Aortic smooth muscle cell (primary cell): ENCODE results near the gene OR7G3. TPM values are rescaled to one million over a fixed set of nuclear protein-coding genes. Genes with fewer than 3 reads are reported as not detected.

Experiments used
- total RNA-seq: library from RNA; depleted of rRNA; stranded (reverse); fragments of >200 nt; gene quantifications from 2 replicates; pipeline ENCODE4 v1.2.3, GENCODE V29; 2014

OR7G3 gene
- total RNA-seq, result not detected in 2 replicates

DNA sequence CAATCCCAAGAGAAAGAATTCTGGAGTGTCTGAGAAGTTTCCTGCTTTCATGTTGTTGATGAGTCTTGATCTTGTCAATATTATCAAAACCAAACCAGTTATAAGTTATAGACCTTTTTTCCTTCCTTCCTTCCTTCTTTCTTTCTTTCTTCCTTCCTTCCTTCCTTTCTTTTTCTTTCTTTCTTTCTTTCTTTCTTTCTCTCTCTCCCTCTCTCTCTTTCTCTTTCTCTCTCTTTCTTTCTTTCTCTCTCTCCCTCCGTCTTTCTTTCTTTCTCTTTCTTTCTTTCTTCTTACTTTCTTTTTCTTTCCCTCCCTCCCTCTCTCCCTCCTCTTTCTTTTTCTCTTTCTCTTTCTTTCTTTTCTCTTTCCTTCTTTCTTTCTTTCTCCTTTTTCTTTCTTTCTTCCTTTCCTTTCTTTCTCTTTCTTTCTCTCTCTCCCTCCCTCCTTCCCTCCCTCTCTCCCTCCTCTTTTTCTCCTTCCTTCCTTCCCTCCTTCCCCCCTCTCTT, at the start of gene OR7G3:
Gene OR7G3 (minus strand): TSS at position 51 of the 506 bp plus-strand sequence. CDS start 0 bp downstream, at position 51.

GRCh38 chr19:9140159-9140874, 13.6 kb upstream of the OR7G3 start, which contains the start of gene ZNF317:
Gene ZNF317, plus strand, starts transcription at chr19:9140397. Its CDS starts 15,620 bp downstream, at chr19:9156017.

DNA sequence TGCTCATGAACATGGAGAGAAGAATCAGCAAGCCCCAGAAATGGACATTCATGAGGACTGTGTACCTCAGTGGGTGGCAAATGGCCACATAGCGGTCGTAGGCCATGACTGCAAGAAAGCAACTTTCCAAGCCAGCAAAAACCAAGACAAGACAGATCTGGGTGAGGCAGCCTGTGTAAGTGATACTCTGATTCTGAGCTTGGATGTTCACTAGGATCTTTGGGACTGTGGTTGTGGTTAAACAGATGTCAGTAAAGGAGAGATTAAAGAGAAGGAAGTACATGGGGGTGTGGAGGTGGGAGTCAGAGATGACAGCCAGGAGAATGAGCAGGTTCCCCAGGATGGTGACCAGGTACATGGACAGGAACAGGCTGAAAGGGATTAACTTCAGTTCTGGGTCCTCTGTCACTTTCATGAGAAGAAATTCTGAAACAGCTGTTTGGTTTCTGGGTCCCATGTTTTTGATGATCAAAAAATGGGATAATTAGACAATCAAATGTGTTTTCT, 11.4 kb downstream of the OR7G3 start, which contains the start of gene OR7G1:
Gene OR7G1 (minus strand): TSS at position 457 of the 507 bp plus-strand sequence. CDS start 0 bp downstream, at position 457.

DNA sequence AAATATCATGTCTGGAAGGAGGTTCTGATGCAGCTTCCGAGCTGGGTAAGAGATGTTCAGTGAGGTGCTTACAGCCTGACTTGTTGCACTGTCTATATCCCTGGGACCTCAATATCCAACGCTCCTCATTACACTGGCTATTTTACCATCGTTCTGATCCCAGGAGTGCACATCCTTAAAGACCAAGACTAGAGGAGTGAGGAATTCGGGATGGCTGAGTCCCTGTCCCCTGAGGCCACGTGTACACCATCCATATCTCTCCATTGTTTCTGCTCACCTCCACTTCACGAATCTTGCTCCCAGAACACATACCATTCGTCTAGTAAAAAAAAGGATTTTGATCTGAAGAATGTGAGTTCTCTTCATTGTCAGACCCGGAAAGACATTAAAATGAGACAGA, 19.4 kb downstream of the OR7G3 start, which contains the start of gene OR7G2:
Gene OR7G2 (minus strand): TSS at position 101 of the 400 bp plus-strand sequence. CDS start 4,232 bp downstream, outside the sequence.

DNA sequence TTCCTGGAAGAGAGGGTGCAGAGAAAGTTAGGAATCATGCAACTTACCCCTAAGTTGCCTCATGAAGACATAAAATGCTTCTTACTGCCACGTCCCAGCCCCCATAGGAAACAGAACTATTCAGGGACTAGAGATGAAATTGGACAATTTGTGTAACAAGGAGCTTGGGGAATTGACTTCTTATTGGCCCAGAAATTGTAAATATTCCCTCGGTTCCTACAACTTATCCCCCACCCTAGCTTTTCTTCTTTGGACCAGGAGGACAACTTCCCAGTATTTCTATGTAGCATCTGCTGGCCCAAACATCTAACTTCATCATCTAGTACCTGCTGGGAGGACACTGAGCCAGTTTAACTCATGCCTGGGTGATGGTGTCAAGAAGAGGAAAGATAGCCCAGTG, 40.0 kb downstream of the OR7G3 start, which contains the start of gene OR1M1:
Gene OR1M1 (plus strand): TSS at position 301 of the 400 bp plus-strand sequence. CDS start 6,184 bp downstream, outside the sequence.

Other genes starting within 250 kb of the OR7G3 start
- gene MUC16, start 116.5 kb downstream of the OR7G3 start, total RNA-seq, result not detected in 2 replicates
- gene OR1M1, start 39.9 kb downstream of the OR7G3 start, total RNA-seq, result not detected in 2 replicates
- not detected in 2 replicates for gene OR7G2, start 19.5 kb downstream of the OR7G3 start, total RNA-seq
- gene OR7G1, start 11.2 kb downstream of the OR7G3 start, total RNA-seq, result not detected in 2 replicates
- 11.1 and 12.6 TPM in 2 replicates for gene ZNF317, start 13.4 kb upstream of the OR7G3 start, total RNA-seq
- gene OR7D2, start 52.0 kb upstream of the OR7G3 start, total RNA-seq, result 0.06 TPM in 1 of 2 replicates, not detected in the other
- not detected in 2 replicates for gene OR7D4, start 92.6 kb upstream of the OR7G3 start, total RNA-seq
- gene OR7E24, start 124.0 kb upstream of the OR7G3 start, total RNA-seq, result not detected in 2 replicates
- 6.2 and 6.3 TPM in 2 replicates for gene ZNF699, start 182.9 kb upstream of the OR7G3 start, total RNA-seq
- 11.0 and 13.7 TPM in 2 replicates for gene ZNF559, start 197.2 kb upstream of the OR7G3 start, total RNA-seq
- gene ZNF177, start 236.1 kb upstream of the OR7G3 start, total RNA-seq, result 1.5 and 1.9 TPM in 2 replicates